Psoas muscle (tissue), 8 donors: ENCODE results near the gene ESAM. TPM values are rescaled to one million over a fixed set of nuclear protein-coding genes. Genes with fewer than 3 reads are reported as not detected.

Source experiments
- ATAC-seq, 4 donors: fragments of 200-7000 bp; cut with Tn5 transposase; one replicate each; pipeline ENCODE4 v1.9.1; 2020; ENCODE audit warnings: moderate library complexity in 3 of 4, mild to moderate bottlenecking in 2 of 4
- DNase-seq, 2 donors: peaks; one replicate each; pipeline ENCODE4 v3.0.0-alpha.2; 2020
- H3K27ac ChIP-seq: fragments of 200-600 bp; one replicate; pipeline ENCODE4 v1.8.0; 2022
- H3K27me3 ChIP-seq, 3 donors: fragments of 200-600 bp in 1 of 3; one replicate each; pipeline versions ENCODE4 v1.6.1 to v1.8.0; 2013 to 2022; ENCODE audit warnings: low read length in 2 of 3, mild to moderate bottlenecking in 2 of 3, moderate library complexity in 1 of 3; ENCODE audit not compliant: insufficient read depth in 3 of 3
- H3K36me3 ChIP-seq, 2 donors: fragments of 200-600 bp in 1 of 2; one replicate each; pipeline versions ENCODE4 v1.6.1 to v1.8.0; 2013 to 2022; ENCODE audit warnings: low read depth in 1 of 2, mild to moderate bottlenecking in 1 of 2, moderate library complexity in 1 of 2; ENCODE audit not compliant: insufficient read depth in 1 of 2
- H3K4me1 ChIP-seq: fragments of 200-600 bp; one replicate; pipeline ENCODE4 v1.8.0; 2022
- H3K4me3 ChIP-seq: fragments of 200-600 bp; one replicate; pipeline ENCODE4 v1.8.0; 2022; ENCODE audit warnings: mild to moderate bottlenecking
- H3K9me3 ChIP-seq: fragments of 200-600 bp; one replicate; pipeline ENCODE4 v1.8.0; 2022
- WGBS, 3 donors: extraction: QIAGEN DNeasy Blood & Tissue Kit; methylation state at CpG; one replicate each; pipeline versions ENCODE4 v1.1.6 to v1.1.7; 2013; 5-methylcytosine and 5-hydroxymethylcytosine counted together
- intact Hi-C, 2 donors: fragments of 100-400 bp; cut with DNase I; formaldehyde crosslinking; loops; one replicate each; pipeline versions ENCODE4 v1.11.0 to v1.14.2; 2022
- polyA plus RNA-seq, 3 donors: library from polyadenylated mRNA; stranded (reverse); fragments of 200-250 nt; gene quantifications; one replicate each; pipeline ENCODE4 v1.2.3, GENCODE V29; 2013
- total RNA-seq, 4 donors: library from RNA; stranded (reverse); fragmentation: NEBNext Ultra II Directional in 2 of 4; extraction: Animal tissue kit (Norgen Biotek cat#: 25700) in 2 of 4; gene quantifications; one replicate each; pipeline versions ENCODE4 v1.2.1 to v1.2.4, GENCODE V29; 2021 to 2023
- TF ChIP-seq, protein P1 (sequence below): fragments of 200-600 bp; IDR thresholded peaks from one replicate; pipeline ENCODE4 v1.8.0; 2022; ENCODE audit warnings: antibody characterized with exemption
- donor health status: healthy with polysubstance abuse.
- donor health status: DM: no; HTN: no; CAD: no; lungs with moderate emphysema.
- donor health status: Bipolar disorder and iron deficiency.
- donor health status: healthy.
- donor health status: DM: yes; HTN: yes; CAD: no.
- donor health status: DM: no; HTN: no; CAD: no.
- donor health status: DM: no; HTN: no; CAD: no.
- donor health status: DM: yes; HTN: yes; CAD: no.

Gene ESAM
- total and polyA plus RNA-seq, 7 donors = 18.4 to 37.2 (median 27.9) TPM

DNA sequence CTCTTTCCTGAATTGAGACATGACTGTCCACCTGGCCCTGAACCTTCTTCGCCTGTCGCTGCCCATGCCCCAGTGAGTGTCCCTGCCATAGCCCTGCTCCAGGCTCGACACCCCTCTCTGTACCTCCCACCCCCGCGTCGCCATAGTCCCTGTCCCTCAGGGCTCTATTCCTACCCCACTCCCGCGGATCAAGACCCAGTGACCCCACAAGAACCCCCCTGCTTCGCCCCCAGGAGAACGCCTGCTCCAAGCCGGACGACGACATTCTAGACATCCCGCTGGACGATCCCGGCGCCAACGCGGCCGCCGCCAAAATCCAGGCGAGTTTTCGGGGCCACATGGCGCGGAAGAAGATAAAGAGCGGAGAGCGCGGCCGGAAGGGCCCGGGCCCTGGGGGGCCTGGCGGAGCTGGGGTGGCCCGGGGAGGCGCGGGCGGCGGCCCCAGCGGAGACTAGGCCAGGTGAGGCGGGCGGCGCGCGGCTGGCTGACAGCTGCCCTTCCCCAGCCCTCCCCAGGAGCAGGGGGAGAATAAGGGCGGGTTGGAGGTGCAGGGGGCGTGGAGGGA is 16.7 kb downstream of the ESAM start:
- TF ChIP-seq, protein P1, sequence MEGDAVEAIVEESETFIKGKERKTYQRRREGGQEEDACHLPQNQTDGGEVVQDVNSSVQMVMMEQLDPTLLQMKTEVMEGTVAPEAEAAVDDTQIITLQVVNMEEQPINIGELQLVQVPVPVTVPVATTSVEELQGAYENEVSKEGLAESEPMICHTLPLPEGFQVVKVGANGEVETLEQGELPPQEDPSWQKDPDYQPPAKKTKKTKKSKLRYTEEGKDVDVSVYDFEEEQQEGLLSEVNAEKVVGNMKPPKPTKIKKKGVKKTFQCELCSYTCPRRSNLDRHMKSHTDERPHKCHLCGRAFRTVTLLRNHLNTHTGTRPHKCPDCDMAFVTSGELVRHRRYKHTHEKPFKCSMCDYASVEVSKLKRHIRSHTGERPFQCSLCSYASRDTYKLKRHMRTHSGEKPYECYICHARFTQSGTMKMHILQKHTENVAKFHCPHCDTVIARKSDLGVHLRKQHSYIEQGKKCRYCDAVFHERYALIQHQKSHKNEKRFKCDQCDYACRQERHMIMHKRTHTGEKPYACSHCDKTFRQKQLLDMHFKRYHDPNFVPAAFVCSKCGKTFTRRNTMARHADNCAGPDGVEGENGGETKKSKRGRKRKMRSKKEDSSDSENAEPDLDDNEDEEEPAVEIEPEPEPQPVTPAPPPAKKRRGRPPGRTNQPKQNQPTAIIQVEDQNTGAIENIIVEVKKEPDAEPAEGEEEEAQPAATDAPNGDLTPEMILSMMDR = no peak
- H3K4me3 ChIP-seq = no peak overlapping the region
- no peak overlapping the region for H3K27ac ChIP-seq
- peaks cover 0 to 68% (median 15%) of the 10 kb centered on the region in 3 donors for H3K27me3 ChIP-seq
- peaks cover 9% of the 10 kb centered on the region for H3K4me1 ChIP-seq
- no peaks in the 10 kb centered on the region for H3K9me3 ChIP-seq
- ATAC-seq = no peak
- no peak for DNase-seq
- H3K36me3 ChIP-seq = no peaks in the 10 kb centered on the region
- intact Hi-C loops = no loop called here
- 29 to 39% (median 36%) methylated on average over 43 to 44 of the region's 44 CpGs for WGBS, 3 donors

DNA sequence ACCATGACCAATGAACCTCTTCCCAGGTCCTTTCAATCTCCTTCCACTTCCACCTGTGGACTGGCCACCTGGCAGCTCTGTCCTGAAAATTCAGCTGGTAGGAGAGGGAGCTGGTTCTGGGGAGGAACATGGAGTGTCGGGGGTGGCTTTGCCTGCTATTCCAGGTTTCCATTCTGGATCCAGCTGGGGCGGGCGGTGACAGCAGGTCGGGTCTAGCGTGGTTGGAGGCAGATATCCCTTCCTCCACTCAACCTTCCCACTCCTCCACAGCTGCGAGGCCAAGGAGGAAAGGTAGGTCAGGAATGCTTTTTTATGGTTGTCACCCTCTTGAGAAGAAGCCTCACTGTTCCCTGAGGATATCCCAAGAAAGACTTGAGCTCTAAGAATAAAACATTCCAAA is 19.0 kb downstream of the ESAM start:
- no peaks in the 10 kb centered on the region for H3K36me3 ChIP-seq
- H3K27ac ChIP-seq = no peak overlapping the region
- DNase-seq (no peak), ATAC-seq (no peak)
- intact Hi-C loops = no loop called here
- TF ChIP-seq, protein P1 = no peak
- no peak overlapping the region for H3K4me3 ChIP-seq
- peaks cover 0 to 70% (median 12%) of the 10 kb centered on the region in 3 donors for H3K27me3 ChIP-seq
- H3K4me1 ChIP-seq = peaks cover 13% of the 10 kb centered on the region
- WGBS, 3 donors = 85 to 88% (median 86%) methylated on average over 6 of the region's 6 CpGs
- no peaks in the 10 kb centered on the region for H3K9me3 ChIP-seq

DNA sequence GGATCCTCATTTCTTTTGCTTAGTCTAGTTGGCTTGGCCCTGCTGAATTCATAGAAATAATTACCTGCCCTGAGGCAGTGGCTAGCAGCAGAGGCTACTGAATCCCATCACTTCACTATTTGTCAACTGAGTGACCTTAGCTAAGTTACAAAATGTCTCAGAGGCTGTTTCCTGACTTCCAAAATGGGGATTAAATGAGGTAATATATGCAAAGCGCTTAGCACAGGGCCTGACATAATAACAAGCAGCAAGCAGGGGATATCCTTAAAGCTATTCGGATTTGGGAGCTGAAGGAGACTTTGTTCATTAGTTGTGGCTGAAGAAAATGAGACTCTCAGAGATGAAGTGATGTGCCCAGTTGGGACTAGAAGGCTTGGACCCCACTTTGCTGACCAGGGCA is 19.5 kb downstream of the ESAM start:
- Histone ChIP-seq H3K27ac (no peak overlapping the region), H3K4me3 (no peak overlapping the region), H3K27me3 (peaks cover 0 to 65% (median 12%) of the 10 kb centered on the region in 3 donors), H3K36me3 (no peaks in the 10 kb centered on the region), H3K4me1 (peaks cover 12% of the 10 kb centered on the region), H3K9me3 (no peaks in the 10 kb centered on the region)
- 86 to 93% (median 88%) methylated on average over 2 of the region's 2 CpGs for WGBS, 3 donors
- no peak for ATAC-seq
- DNase-seq = no peak
- intact Hi-C loops = no loop called here
- TF ChIP-seq, protein P1 = no peak

DNA sequence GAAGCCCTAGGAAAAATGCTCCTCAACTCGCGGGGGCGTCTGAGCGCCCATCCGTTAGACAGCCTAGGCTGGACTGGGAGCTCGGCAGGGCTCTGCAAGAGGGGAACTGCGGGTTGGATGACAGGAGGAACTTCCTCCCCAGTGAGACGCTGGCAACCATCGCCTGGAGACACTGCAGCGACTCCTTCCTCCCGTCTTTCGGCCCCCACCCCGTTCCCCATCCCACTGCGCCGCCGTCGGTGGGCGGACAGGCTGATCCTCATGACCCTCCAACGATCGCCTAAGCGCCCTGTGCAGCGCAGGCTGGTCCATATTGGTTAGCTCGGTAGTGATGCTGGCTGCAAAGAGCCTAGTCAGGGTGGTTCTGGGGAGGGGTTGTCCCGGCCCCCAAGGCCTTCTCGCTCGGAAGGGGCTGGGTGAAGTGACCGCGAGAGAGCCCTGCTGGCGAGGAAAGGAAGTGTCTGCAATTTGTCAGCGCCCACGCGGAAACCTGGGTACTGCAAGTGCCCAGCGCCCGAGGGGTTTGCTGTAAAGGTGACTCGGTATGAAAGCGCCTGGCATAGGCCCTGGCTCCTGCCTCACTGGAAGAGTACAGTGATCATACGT is 21.7 kb downstream of the ESAM start:
- TF ChIP-seq, protein P1 = peak; percentile 36
- H3K4me3 ChIP-seq = peak overlapping the region; percentile 68
- peaks cover 0 to 48% (median 8%) of the 10 kb centered on the region in 3 donors for H3K27me3 ChIP-seq
- no peaks in the 10 kb centered on the region for H3K36me3 ChIP-seq
- WGBS, 3 donors = 1 to 3% (median 2%) methylated on average over 32 to 37 of the region's 37 CpGs
- intact Hi-C loops = no loop called here
- peak; percentile 9 to 42 (median 22) for ATAC-seq
- DNase-seq = no peak
- peaks cover 4% of the 10 kb centered on the region for H3K4me1 ChIP-seq
- H3K9me3 ChIP-seq = no peaks in the 10 kb centered on the region
- H3K27ac ChIP-seq = no peak overlapping the region
